Esophagus (tissue), 2 donors: Measurements from ENCODE around the gene CAMK2A. TPM values are rescaled to one million over a fixed set of nuclear protein-coding genes. Genes with fewer than 3 reads are reported as not detected.
"Not testable (repeated sequence)": the region's sequence is repeated elsewhere in the genome, so short reads cannot be mapped to it uniquely, and the experiment has no call there.

Experiments used
- H3K27ac ChIP-seq, 2 donors: one replicate each; pipeline ENCODE4 v1.5.1; 2013; ENCODE audit warnings: low read depth in 2 of 2, mild to moderate bottlenecking in 2 of 2, inconsistent platforms in 1 of 2, low read length in 1 of 2, moderate library complexity in 1 of 2
- H3K27me3 ChIP-seq, 2 donors: one replicate each; pipeline ENCODE4 v1.6.1; 2013; ENCODE audit warnings: low read length in 2 of 2, control low read depth in 1 of 2, mild to moderate bottlenecking in 1 of 2; ENCODE audit not compliant: insufficient read depth in 2 of 2, control insufficient read depth in 1 of 2
- H3K36me3 ChIP-seq, 2 donors: one replicate each; pipeline ENCODE4 v1.6.1; 2013; ENCODE audit warnings: low read length in 1 of 2; ENCODE audit not compliant: control insufficient read depth in 2 of 2, insufficient read depth in 2 of 2
- H3K4me1 ChIP-seq, 2 donors: one replicate each; pipeline ENCODE4 v1.6.1; 2013; ENCODE audit warnings: low read length in 1 of 2; ENCODE audit not compliant: control insufficient read depth in 2 of 2, insufficient read depth in 2 of 2
- H3K4me3 ChIP-seq, 2 donors: one replicate each; pipeline ENCODE4 v1.5.1; 2013; ENCODE audit warnings: low read length in 2 of 2, mild to moderate bottlenecking in 2 of 2, low read depth in 1 of 2, moderate library complexity in 1 of 2
- H3K9me3 ChIP-seq, 2 donors: one replicate each; pipeline ENCODE4 v1.6.1; 2013; ENCODE audit warnings: mild to moderate bottlenecking in 2 of 2, low read depth in 1 of 2, low read length in 1 of 2, moderate library complexity in 1 of 2; ENCODE audit not compliant: control insufficient read depth in 2 of 2, insufficient read depth in 1 of 2
- WGBS, 2 donors: extraction: QIAGEN DNeasy Blood & Tissue Kit; methylation state at CpG; one replicate each; pipeline ENCODE4 v1.1.7; 2013; 5-methylcytosine and 5-hydroxymethylcytosine counted together
- polyA plus RNA-seq, 2 donors: library from polyadenylated mRNA; stranded (reverse); fragments of 200-250 nt; gene quantifications; one replicate each; pipeline ENCODE4 v1.2.3, GENCODE V29; 2013
- donor health status: healthy with polysubstance abuse.
- donor health status: Bipolar disorder and iron deficiency.

Gene CAMK2A
- polyA plus RNA-seq, 2 donors, result 0.11 to 0.24 TPM

DNA sequence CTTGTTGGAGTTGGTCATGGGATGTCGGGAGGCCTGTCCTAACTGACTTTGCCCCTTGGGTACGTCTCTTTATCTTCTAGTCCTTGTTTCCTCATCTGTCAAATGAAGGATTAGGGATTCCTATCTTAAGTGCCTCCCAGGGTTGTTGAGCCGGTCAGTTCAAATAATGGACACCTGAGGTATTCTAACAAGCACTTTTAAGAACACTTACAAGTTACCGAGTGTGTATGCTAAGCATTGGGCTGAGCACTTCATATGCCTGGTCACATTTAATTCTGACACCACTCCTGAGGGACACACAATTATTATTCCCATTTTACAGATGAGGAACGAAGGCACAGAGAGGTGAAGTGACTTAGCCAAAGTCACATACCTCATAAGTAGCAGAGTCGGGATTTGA, 37.1 kb downstream of the CAMK2A start:
- Histone ChIP-seq H3K27me3 (no peaks in the 10 kb centered on the region), H3K4me3 (no peak overlapping the region), H3K4me1 (no peaks in the 10 kb centered on the region), H3K9me3 (no peaks in the 10 kb centered on the region), H3K36me3 (no peaks in the 10 kb centered on the region), H3K27ac (no peak overlapping the region)
- 87 to 91% methylated on average over 6 of the region's 6 CpGs for WGBS, 2 donors

DNA sequence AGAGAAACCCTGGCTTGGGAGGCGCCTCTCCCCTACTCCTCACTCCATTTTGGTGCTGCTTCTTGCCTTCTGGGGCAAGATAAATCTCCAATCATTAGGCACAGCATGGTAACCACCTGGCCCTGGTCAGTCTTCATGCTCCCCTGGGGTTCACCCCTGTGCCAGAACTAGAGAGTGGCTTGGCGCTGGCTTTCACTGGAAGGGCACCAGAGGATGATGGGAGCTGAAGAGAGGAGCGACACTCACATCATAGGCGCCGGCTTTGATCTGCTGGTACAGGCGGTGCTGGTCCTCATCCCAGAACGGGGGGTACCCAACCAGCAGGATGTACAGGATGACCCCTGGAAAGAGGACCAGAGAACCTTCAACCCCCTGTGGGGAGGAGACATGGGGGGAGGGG, 38.1 kb downstream of the CAMK2A start:
- Histone ChIP-seq H3K4me1 (no peaks in the 10 kb centered on the region), H3K27ac (no peak overlapping the region), H3K36me3 (no peaks in the 10 kb centered on the region), H3K27me3 (no peaks in the 10 kb centered on the region), H3K9me3 (no peaks in the 10 kb centered on the region), H3K4me3 (no peak overlapping the region)
- WGBS, 2 donors, result 91 to 93% methylated on average over 7 of the region's 7 CpGs

DNA sequence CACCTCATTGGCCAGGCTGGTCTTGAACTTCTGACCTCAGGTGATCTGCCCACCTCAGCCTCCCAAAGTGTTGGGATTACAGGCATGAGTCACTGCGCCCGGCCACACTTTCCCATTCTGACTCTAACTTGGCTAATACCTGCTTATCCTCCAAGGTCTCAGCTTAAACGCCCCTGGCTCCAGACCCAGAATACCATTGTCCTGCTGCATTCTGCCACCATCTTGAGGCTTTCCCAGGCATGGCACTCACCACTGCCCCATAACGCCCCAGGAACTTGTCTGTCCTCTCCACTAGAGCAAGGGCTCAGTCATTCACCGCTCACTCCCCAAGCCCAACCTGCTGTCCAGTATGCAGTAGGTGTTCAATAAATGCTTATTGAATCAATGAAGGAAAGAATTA, 39.8 kb downstream of the CAMK2A start:
- H3K4me3 ChIP-seq, result no peak overlapping the region
- no peaks in the 10 kb centered on the region for H3K9me3 ChIP-seq
- H3K27ac ChIP-seq, result no peak overlapping the region
- WGBS, 2 donors, result 75 to 77% methylated on average over 5 of the region's 5 CpGs
- no peaks in the 10 kb centered on the region for H3K36me3 ChIP-seq
- H3K4me1 ChIP-seq, result no peaks in the 10 kb centered on the region
- H3K27me3 ChIP-seq, result no peaks in the 10 kb centered on the region

DNA sequence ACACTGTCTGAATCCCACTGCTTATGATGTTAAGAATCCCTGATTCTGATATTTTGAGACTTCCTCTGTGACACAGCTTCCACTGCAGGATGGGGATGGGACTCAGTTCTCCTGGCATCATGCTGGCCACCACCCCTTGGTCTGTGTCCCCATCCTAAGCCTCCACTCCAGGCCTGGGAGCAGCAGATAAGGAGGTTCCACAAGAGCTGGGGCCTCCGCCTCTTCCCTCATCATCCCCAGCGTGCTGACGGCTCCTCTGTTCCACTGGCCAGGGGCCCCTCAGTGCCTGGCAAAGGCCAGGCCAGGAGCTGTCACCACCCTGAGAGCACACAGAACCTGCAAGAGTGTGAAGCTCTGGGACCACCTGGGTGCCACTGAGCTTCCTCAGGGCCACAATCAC, 40.6 kb downstream of the CAMK2A start:
- Histone ChIP-seq H3K9me3 (no peaks in the 10 kb centered on the region), H3K27ac (no peak overlapping the region), H3K36me3 (no peaks in the 10 kb centered on the region), H3K4me3 (no peak overlapping the region), H3K4me1 (no peaks in the 10 kb centered on the region), H3K27me3 (no peaks in the 10 kb centered on the region)
- 94 to 95% methylated on average over 3 of the region's 3 CpGs for WGBS, 2 donors

DNA sequence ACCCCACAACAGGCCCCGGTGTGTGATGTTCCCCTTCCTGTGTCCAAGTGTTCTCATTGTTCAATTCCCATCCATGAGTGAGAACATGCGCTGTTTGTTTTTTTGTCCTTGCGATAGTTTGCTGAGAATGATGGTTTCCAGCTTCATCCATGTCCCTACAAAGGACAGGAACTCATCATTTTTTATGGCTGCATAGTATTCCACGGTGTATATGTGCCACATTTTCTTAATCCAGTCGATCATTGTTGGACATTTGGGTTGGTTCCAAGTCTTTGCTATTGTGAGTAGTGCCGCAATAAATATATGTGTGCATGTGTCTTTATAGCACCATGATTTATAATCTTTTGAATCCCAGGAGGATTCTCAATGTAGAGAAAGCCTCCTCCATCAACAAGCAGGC, 41.1 kb downstream of the CAMK2A start:
- not testable (repeated sequence) for H3K4me3 ChIP-seq, H3K9me3 ChIP-seq, H3K27me3 ChIP-seq, H3K27ac ChIP-seq, H3K4me1 ChIP-seq, H3K36me3 ChIP-seq
- WGBS, 2 donors, result 92 to 94% methylated on average over 6 of the region's 6 CpGs

DNA sequence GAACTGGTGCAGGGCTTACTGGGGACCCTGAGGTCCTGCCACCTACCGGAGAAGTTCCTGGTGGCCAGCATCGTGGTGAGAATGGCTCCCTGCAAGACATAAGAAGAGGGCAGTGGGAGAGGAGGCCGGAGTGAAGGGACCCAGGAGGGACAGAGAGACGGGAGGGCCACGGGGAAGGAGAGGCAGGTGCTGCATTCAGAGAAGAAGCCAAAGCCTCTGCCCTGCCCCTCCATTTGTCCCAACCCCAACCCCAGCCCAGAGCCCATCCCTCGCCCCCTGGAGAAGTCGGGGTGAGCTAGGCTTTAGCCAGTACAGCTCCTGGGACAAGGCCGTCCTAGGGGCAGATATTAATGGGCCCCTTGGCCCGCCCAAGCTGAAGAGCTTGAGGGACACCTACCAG, 41.8 kb downstream of the CAMK2A start:
- H3K27ac ChIP-seq, result no peak overlapping the region
- H3K36me3 ChIP-seq, result no peaks in the 10 kb centered on the region
- H3K4me1 ChIP-seq, result no peaks in the 10 kb centered on the region
- no peaks in the 10 kb centered on the region for H3K9me3 ChIP-seq
- no peak overlapping the region for H3K4me3 ChIP-seq
- 93 to 95% methylated on average over 9 of the region's 9 CpGs for WGBS, 2 donors
- H3K27me3 ChIP-seq, result no peaks in the 10 kb centered on the region

DNA sequence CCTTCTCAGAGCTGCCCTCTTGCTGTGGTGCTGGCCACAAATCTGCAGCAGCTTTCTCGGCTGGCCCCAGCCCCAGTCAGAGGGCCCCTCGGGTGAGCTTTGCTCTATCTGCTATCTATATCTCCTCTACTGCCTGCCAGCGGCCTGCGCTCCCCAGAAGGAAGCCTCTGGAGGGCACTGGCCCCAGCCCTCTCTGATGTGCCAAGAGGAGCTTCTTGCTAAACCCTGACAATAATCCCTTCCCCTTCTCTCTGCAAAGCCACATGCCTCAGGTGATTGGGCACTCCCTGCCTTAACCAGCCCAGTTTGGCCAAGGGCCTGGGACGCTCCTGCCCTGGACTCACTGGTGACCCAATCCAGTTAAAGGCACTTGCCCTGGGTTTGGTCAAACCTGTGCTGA, 42.7 kb downstream of the CAMK2A start:
- no peaks in the 10 kb centered on the region for H3K4me1 ChIP-seq
- no peaks in the 10 kb centered on the region for H3K9me3 ChIP-seq
- no peaks in the 10 kb centered on the region for H3K27me3 ChIP-seq
- WGBS, 2 donors, result 49 to 70% methylated on average over 5 of the region's 5 CpGs
- H3K27ac ChIP-seq, result no peak overlapping the region
- no peak overlapping the region for H3K4me3 ChIP-seq
- no peaks in the 10 kb centered on the region for H3K36me3 ChIP-seq

DNA sequence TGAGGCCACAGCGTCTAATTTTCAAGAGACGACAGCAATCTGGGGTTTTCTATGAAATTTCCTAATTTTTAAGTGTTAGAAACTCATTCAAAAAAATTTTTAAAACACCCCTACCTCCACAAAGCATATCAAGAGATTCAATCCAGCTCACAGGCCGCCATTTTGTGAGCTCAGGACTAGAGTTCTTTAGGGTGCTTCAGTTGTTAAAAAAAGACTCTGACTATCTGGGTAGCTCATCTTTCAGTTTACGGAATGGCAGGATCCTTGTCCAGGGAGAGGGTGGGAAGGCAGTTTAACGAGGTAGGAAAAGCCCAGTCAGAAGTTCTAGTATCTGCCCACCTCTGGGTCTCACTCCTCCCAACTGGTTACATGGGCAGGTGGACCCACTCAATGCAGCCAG, 43.1 kb downstream of the CAMK2A start:
- Histone ChIP-seq H3K4me3 (no peak overlapping the region), H3K4me1 (no peaks in the 10 kb centered on the region), H3K27ac (no peak overlapping the region), H3K27me3 (no peaks in the 10 kb centered on the region), H3K9me3 (no peaks in the 10 kb centered on the region), H3K36me3 (no peaks in the 10 kb centered on the region)
- 91 to 93% methylated on average over 5 of the region's 5 CpGs for WGBS, 2 donors

DNA sequence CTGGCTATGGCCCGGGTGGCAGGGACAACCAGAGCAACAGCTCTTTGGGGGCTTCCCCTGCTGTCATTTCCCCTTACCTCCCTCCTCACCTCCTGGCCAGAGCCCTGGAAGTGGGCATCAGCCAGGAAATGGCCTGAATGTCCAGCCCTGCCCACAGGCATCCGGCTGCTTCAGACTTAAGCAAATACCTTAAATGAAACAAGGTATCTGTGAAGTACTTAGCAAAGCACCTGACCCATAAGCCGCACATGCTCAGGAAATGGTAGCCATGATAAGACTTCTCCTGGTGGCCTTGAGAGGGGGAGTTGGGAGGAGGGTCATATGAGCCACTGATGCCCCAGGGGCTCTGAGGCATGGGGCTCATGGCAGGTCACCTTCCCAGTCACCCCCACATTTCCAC, 43.8 kb downstream of the CAMK2A start:
- WGBS, 2 donors, result 81 to 85% methylated on average over 3 of the region's 3 CpGs
- no peaks in the 10 kb centered on the region for H3K4me1 ChIP-seq
- H3K27me3 ChIP-seq, result no peaks in the 10 kb centered on the region
- H3K27ac ChIP-seq, result no peak overlapping the region
- no peaks in the 10 kb centered on the region for H3K36me3 ChIP-seq
- no peak overlapping the region for H3K4me3 ChIP-seq
- no peaks in the 10 kb centered on the region for H3K9me3 ChIP-seq

DNA sequence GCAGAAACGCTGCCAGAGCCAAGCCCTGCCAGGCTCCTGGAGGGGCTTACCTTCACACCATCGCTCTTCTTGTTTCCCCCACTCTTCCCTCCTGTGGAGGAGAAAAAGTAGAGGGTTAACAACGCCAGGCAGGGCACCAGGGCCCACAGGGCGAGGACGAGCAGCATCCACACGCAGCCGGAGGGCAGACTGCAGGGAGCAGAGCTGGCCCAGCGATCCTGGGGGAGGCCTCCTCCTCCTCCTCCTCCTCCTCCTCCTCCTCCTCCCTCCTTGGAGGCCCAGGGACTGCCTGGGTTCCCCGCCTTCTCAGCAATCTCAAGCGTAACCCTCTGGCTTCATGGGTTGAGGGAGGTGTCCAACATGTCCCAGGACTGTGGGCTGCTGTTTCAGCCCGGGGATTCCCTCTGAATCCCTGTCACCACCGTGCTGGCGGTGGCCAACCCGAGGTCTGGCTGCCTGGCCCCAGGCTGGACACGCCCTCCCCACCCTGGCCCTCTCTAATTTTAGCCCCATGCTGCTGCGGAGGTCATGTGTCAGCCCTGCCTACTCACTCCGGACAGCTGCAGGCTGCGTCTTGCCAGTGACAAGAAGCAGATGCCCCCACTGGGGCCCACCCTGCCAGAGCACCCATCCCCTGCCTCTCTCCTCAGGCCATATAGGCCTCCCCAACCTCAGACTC, 44.3 kb downstream of the CAMK2A start:
- Histone ChIP-seq H3K4me1 (no peaks in the 10 kb centered on the region), H3K27me3 (no peaks in the 10 kb centered on the region), H3K4me3 (no peak overlapping the region), H3K9me3 (no peaks in the 10 kb centered on the region), H3K27ac (no peak overlapping the region), H3K36me3 (no peaks in the 10 kb centered on the region)
- 61 to 70% methylated on average over 16 to 18 of the region's 18 CpGs for WGBS, 2 donors
